ENCODE measurements around the gene TNFRSF19. TPM values are rescaled to one million over a fixed set of nuclear protein-coding genes. Genes with fewer than 3 reads are reported as not detected.

Gene TNFRSF19
- total and polyA plus RNA-seq, 10 of the 15 experiments (the other 5 are each of a cell fraction or from before 2014, with no cell fraction given): 16.4 to 46.2 (median 35.4) TPM

DNA sequence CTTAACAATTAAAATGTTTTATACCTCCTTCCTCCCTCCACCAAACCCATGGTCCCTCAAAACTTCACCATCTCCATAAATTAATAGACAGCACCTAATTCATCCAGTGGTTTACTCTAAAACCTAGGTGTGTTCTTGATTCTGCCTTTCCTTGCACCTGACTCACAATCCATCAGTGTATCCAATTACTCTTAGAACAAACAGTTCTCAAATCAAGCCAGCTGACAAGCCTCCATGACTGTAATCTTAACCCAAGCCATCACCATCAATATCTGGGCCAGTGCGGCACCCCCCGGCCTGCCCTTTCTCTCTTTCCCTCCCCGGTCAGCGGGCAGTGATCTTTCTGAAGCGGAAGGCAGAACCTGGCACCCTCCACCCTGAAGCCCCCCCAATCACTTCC is 75.6 kb downstream of the TNFRSF19 start (continued):
- TF ChIP-seq BHLHE40 (IDR thresholded peaks at IDR 0.05; ENCODE audit: borderline replicate concordance in 1 of 2, low read depth in 2 of 2, low read length in 1 of 2) (no peak), STAT3 (IDR thresholded peaks at IDR 0.05; ENCODE audit: low read depth, low read length) (no peak), CHD2 (IDR thresholded peaks at IDR 0.05; ENCODE audit: borderline replicate concordance, low read depth, low read length) (no peak), IKZF2 (IDR thresholded peaks at IDR 0.05) (no peak), CEBPB (IDR thresholded peaks at IDR 0.05; ENCODE audit: borderline replicate concordance in 1 of 2, low read depth in 2 of 2, low read length in 2 of 2) (no peak), BRCA1 (IDR thresholded peaks at IDR 0.05; ENCODE audit: low read depth, low read length) (no peak)
- TF ChIP-seq, protein P1, sequence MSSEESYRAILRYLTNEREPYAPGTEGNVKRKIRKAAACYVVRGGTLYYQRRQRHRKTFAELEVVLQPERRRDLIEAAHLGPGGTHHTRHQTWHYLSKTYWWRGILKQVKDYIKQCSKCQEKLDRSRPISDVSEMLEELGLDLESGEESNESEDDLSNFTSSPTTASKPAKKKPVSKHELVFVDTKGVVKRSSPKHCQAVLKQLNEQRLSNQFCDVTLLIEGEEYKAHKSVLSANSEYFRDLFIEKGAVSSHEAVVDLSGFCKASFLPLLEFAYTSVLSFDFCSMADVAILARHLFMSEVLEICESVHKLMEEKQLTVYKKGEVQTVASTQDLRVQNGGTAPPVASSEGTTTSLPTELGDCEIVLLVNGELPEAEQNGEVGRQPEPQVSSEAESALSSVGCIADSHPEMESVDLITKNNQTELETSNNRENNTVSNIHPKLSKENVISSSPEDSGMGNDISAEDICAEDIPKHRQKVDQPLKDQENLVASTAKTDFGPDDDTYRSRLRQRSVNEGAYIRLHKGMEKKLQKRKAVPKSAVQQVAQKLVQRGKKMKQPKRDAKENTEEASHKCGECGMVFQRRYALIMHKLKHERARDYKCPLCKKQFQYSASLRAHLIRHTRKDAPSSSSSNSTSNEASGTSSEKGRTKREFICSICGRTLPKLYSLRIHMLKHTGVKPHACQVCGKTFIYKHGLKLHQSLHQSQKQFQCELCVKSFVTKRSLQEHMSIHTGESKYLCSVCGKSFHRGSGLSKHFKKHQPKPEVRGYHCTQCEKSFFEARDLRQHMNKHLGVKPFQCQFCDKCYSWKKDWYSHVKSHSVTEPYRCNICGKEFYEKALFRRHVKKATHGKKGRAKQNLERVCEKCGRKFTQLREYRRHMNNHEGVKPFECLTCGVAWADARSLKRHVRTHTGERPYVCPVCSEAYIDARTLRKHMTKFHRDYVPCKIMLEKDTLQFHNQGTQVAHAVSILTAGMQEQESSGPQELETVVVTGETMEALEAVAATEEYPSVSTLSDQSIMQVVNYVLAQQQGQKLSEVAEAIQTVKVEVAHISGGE (CRISPR knock-in tag; IDR thresholded peaks at IDR 0.05): no peak

DNA sequence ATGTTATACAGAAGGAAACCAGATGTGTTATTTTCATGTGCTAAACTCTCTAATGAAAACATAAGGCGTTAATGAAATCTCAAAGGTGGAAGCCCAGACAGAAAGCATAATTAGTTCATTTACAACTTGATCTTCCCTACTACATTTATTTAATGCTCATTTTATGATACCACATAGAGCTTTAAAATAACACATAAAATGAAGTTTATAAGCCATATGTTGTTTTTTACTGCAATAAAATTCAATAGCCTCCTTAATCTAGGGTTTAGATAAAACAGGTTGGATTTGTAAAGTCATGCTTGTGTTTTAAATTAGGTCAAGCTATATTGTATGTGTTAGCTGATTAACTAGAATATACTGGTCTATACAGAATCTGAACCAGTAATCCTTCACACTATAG is 81.2 kb downstream of the TNFRSF19 start:
- no peak for DNase-seq (ENCODE audit: low read depth, low spot score)
- intact Hi-C loops (cut with micrococcal nuclease; ENCODE audit: unreplicated experiment) (no loop called here), in situ Hi-C loops (cut with MboI) (no loop called here)
- Histone ChIP-seq H3K79me2 (ENCODE audit: control insufficient read depth, insufficient read depth, low read length) (peaks cover 5% of the 10 kb centered on the region), H3K27me3 (replicated peaks in 1 of 2; ENCODE audit: control insufficient read depth in 2 of 2, insufficient read depth in 2 of 2, low read length in 1 of 2) (no peaks in the 10 kb centered on the region), H3K36me3 (ENCODE audit: control insufficient read depth in 2 of 2, insufficient read depth in 2 of 2, low read length in 1 of 2) (peaks cover 0 to 8% of the 10 kb centered on the region in 2 experiments; a peak in 1 of 4 replicates), H3K9me3 (replicated peaks; ENCODE audit: control insufficient read depth, insufficient read depth, low read length) (peaks cover 2% of the 10 kb centered on the region; the same call in 1 of the 3 replicates), H3K4me2 (ENCODE audit: control insufficient read depth, insufficient read depth) (no peak overlapping the region), H2AFZ (ENCODE audit: control insufficient read depth, low read depth, low read length) (no peak overlapping the region), H3K27ac (ENCODE audit: control insufficient read depth, insufficient read depth) (no peak overlapping the region), H3K4me3 (no peak overlapping the region), H3K9ac (ENCODE audit: control insufficient read depth, insufficient read depth, low read length) (no peak overlapping the region), H4K20me1 (ENCODE audit: control insufficient read depth, insufficient read depth) (no peaks in the 10 kb centered on the region), H3K4me1 (ENCODE audit: control insufficient read depth, insufficient read depth, low read length) (peaks cover 18% of the 10 kb centered on the region)
- ChIA-PET RAD21 (ENCODE audit: unreplicated experiment) (interaction anchor here (0.6 to 0.7 kb wide), 2 partner anchors 37 to 251 kb away, joined by 3 read pairs; no protein-coding TSS in a partner anchor), CTCF (no interaction called here), SMC1A (ENCODE audit: uncharacterized antibody, unreplicated experiment) (interaction anchor here (0.6 to 1.8 kb wide), 4 partner anchors 10 to 304 kb away, joined by 3 to 4 read pairs (median 4); no protein-coding TSS in a partner anchor), POLR2A (no interaction called here)
- WGBS (ENCODE audit: insufficient coverage, insufficient replicate concordance, low lambda C conversion rate, missing lambda C conversion rate): 50% methylated on average over 1 of the region's 1 CpG
- no TSS peak for BruUV-seq (replicated peaks)
- no peak for FAIRE-seq
- ATAC-seq: no peak
- TF ChIP-seq, protein P2, sequence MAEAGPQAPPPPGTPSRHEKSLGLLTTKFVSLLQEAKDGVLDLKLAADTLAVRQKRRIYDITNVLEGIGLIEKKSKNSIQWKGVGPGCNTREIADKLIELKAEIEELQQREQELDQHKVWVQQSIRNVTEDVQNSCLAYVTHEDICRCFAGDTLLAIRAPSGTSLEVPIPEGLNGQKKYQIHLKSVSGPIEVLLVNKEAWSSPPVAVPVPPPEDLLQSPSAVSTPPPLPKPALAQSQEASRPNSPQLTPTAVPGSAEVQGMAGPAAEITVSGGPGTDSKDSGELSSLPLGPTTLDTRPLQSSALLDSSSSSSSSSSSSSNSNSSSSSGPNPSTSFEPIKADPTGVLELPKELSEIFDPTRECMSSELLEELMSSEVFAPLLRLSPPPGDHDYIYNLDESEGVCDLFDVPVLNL (IDR thresholded peaks at IDR 0.05; ENCODE audit: low read depth, low read length): no peak
- TF ChIP-seq, protein P3, sequence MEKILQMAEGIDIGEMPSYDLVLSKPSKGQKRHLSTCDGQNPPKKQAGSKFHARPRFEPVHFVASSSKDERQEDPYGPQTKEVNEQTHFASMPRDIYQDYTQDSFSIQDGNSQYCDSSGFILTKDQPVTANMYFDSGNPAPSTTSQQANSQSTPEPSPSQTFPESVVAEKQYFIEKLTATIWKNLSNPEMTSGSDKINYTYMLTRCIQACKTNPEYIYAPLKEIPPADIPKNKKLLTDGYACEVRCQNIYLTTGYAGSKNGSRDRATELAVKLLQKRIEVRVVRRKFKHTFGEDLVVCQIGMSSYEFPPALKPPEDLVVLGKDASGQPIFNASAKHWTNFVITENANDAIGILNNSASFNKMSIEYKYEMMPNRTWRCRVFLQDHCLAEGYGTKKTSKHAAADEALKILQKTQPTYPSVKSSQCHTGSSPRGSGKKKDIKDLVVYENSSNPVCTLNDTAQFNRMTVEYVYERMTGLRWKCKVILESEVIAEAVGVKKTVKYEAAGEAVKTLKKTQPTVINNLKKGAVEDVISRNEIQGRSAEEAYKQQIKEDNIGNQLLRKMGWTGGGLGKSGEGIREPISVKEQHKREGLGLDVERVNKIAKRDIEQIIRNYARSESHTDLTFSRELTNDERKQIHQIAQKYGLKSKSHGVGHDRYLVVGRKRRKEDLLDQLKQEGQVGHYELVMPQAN (conservative IDR thresholded peaks at IDR 0.05): no peak
- no peak for TF ChIP-seq BACH1 (IDR thresholded peaks at IDR 0.05; ENCODE audit: borderline replicate concordance)
- no peak for TF ChIP-seq SRF (IDR thresholded peaks at IDR 0.05; ENCODE audit: low read depth in 2 of 2, low read length in 2 of 2)
- no peak for TF ChIP-seq ESRRA (IDR thresholded peaks at IDR 0.05; ENCODE audit: low read length)
- TF ChIP-seq, protein P4, sequence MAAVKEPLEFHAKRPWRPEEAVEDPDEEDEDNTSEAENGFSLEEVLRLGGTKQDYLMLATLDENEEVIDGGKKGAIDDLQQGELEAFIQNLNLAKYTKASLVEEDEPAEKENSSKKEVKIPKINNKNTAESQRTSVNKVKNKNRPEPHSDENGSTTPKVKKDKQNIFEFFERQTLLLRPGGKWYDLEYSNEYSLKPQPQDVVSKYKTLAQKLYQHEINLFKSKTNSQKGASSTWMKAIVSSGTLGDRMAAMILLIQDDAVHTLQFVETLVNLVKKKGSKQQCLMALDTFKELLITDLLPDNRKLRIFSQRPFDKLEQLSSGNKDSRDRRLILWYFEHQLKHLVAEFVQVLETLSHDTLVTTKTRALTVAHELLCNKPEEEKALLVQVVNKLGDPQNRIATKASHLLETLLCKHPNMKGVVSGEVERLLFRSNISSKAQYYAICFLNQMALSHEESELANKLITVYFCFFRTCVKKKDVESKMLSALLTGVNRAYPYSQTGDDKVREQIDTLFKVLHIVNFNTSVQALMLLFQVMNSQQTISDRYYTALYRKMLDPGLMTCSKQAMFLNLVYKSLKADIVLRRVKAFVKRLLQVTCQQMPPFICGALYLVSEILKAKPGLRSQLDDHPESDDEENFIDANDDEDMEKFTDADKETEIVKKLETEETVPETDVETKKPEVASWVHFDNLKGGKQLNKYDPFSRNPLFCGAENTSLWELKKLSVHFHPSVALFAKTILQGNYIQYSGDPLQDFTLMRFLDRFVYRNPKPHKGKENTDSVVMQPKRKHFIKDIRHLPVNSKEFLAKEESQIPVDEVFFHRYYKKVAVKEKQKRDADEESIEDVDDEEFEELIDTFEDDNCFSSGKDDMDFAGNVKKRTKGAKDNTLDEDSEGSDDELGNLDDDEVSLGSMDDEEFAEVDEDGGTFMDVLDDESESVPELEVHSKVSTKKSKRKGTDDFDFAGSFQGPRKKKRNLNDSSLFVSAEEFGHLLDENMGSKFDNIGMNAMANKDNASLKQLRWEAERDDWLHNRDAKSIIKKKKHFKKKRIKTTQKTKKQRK (IDR thresholded peaks at IDR 0.05; ENCODE audit: low read depth, low read length): no peak

All from GM12878 (cell line).